ENCODE results near the gene SCFD2.

DNA sequence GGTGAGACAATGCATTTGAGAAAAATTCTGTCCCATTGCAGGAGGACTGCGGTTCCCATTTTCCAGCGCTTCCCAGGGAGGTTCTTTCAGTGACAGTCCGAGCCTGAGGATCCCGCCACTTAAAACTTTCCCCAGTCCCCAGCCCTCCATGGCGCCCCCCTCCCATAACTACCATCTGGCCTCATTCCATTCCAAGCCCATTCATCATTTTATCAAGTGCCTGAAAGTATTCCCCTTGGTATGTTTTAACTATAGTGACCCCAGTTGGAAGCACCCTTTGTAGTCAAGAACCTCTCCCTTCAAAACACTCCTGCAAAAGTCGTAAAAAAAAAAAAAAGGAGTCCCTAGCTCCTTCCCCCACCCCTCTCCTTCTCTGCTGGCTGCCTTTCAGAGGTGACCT, 502.5 kb downstream of the SCFD2 start:
- TF ChIP-seq CTCF (IDR thresholded peaks at IDR 0.05) (no peak), POLR2AphosphoS5 (IDR thresholded peaks at IDR 0.05) (no peak), POLR2A (IDR thresholded peaks at IDR 0.05) (no peak), EP300 (IDR thresholded peaks at IDR 0.05; ENCODE audit: low read depth) (no peak)
